GM23338 (cell line): ENCODE measurements around the gene TMEM247.

Source experiments
- CREB1 ChIP-seq: fragments of 250-450 bp; sonication (Bioruptor Pico); IDR thresholded peaks from 2 replicates; pipeline ENCODE4 v1.5.0; 2020; ENCODE audit warnings: low read depth, mild to moderate bottlenecking, moderate library complexity
- CTCF ChIP-seq, 2 experiments: fragments of 200-600 bp in 1 of 2; sonication (generic) in 1 of 2; conservative IDR thresholded peaks; 2 replicates each; pipeline versions ENCODE4 v1.5.1 to v1.6.1; 2016 to 2017; ENCODE audit warnings: antibody characterized with exemption in 2 of 2, low read depth in 2 of 2, mild to moderate bottlenecking in 2 of 2, moderate library complexity in 1 of 2
- ETS1 ChIP-seq: IDR thresholded peaks from 2 replicates; pipeline ENCODE4 v1.6.1; 2016; ENCODE audit warnings: antibody characterized with exemption
- EZH2 ChIP-seq: fragments of 200-600 bp; sonication (generic); IDR thresholded peaks from one replicate; pipeline ENCODE4 v1.8.0; 2017; ENCODE audit warnings: antibody characterized with exemption, mild to moderate bottlenecking, low read depth; ENCODE audit not compliant: unreplicated experiment
- EZH2phosphoT487 ChIP-seq: fragments of 200-600 bp; sonication (generic); IDR thresholded peaks from one replicate; pipeline ENCODE4 v1.8.1; 2018; ENCODE audit warnings: antibody characterized with exemption; ENCODE audit not compliant: unreplicated experiment
- JUNB ChIP-seq: IDR thresholded peaks from one replicate; pipeline ENCODE4 v1.6.1; 2016; ENCODE audit warnings: antibody characterized with exemption; ENCODE audit not compliant: unreplicated experiment
- NANOG ChIP-seq: IDR thresholded peaks from 2 replicates; pipeline ENCODE4 v1.6.1; 2016; ENCODE audit warnings: antibody characterized with exemption, borderline replicate concordance
- POLR2AphosphoS5 ChIP-seq: IDR thresholded peaks from 2 replicates; pipeline ENCODE4 v1.6.1; 2016; ENCODE audit warnings: antibody characterized with exemption, low read depth
- REST ChIP-seq: IDR thresholded peaks from one replicate; pipeline ENCODE4 v1.6.1; 2018; ENCODE audit warnings: antibody characterized with exemption; ENCODE audit not compliant: unreplicated experiment
- ZNF114 ChIP-seq: fragments of 250-450 bp; sonication (Bioruptor Pico); IDR thresholded peaks from 2 replicates; pipeline ENCODE4 v1.5.0; 2020; ENCODE audit warnings: mild to moderate bottlenecking, moderate library complexity

GRCh38 chr2:46479265-46479664, at the start of gene TMEM247:
- TF ChIP-seq POLR2AphosphoS5, result no peak
- TF ChIP-seq CTCF (conservative IDR thresholded peaks at IDR 0.05; ENCODE audit: low read depth in 2 of 2), result no peak
- no peak for TF ChIP-seq CREB1 (CRISPR knock-in tag)
- no peak for TF ChIP-seq ETS1
- no peak for TF ChIP-seq NANOG
- no peak for TF ChIP-seq EZH2phosphoT487
- TF ChIP-seq JUNB, result no peak
- no peak for TF ChIP-seq EZH2
- no peak for TF ChIP-seq REST
- no peak for TF ChIP-seq ZNF114 (CRISPR knock-in tag)
